Stimulated activated CD4-positive, alpha-beta T cell treated with anti-CD3 and anti-CD28 coated beads, Interleukin-2, amount 100 ng/mL, for 48 hours (primary cell): ENCODE measurements around the gene TCTN2.

ENCODE experiments used
- DNase-seq, 2 donors: peaks; one replicate each; pipeline ENCODE4 v3.0.0-alpha.2; 2020

TCTN2 gene

DNA sequence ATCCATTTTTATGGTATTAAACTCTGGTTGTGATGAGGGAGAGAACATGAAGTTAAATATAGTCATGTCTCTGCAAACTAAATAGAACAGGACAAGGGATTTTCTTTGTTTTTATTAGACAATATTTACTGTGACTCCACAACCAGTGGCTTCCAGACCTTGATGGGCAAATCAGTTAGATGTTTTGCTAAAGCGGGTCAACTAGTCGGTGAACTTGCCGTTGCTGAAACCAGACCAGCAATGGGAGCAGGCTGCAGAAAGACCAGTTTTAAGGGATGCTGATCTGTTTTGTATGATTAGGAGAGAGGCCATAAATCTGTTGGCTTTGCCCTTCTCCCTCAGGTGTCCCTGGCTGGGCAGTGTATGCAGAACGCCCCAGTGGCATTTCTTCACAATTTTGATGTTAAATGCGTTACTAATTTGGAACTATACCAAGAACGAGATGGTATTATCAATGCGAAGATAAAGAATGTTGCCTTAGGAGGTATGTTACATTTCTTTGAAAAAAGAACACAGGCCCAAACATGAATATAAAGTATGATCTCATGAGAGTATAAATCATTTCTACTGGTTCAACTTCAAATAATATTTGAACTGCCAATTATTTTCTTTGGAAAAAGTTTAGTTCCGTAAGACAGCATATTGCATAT is 19.4 kb downstream of the TCTN2 start:
- DNase-seq = no peak

DNA sequence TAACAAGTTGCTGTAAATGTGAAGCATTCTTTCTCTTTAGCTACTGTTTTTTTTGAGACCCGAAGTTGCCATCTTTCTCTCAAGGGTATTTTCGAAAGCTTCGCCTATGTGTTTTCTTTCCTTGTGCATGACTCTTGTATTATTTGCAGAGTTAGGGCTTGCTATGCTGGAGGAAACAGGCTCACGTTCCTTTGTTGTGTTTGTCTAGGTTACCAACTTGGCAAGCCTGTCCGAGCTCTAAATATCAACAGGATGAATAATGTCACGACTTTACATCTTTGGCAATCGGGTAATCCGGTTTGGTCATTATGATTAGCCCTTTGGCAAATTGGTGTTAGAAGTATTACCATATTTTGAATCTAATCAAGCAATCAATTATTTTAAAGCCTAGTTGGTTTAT is 25.3 kb downstream of the TCTN2 start:
- DNase-seq = no peak

DNA sequence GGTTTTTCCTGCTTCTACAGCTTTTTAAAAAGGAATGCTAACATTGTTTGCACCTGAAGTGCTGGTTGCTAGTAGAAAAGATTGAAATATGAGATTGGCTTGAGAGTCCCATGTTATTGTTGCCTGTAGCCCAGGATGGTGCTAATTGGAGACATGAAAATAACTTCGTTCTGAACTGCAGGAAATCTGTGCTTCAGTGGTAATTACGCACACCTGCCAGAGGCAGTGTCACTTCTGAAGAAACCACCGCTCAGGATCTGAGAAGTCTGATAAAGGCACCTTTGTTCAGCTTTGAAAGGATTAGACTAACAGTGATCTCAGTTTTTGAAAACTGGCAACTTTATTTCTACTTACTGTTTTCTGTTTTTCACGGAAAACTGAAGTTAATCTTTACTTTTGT is 25.7 kb downstream of the TCTN2 start:
- no peak for DNase-seq

DNA sequence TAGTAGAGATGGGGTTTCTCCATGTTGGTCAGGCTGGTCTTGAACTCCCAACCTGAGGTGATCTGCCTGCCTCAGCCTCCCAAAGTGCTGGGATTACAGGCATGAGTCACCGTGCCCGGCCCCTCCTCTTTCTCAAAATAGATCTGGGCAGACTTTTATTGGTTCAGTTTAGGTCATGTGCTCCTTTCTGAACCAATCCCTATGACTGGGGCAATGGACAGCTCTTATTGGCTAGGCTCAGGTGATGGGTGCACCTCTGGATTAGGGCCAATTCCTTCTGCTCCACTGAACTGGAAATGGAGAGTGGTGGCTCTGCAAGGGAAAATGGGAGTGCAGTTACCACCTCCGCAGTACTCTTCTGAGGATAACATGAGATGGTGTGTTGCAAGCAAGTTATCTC is 35.0 kb downstream of the TCTN2 start:
- DNase-seq = no peak

DNA sequence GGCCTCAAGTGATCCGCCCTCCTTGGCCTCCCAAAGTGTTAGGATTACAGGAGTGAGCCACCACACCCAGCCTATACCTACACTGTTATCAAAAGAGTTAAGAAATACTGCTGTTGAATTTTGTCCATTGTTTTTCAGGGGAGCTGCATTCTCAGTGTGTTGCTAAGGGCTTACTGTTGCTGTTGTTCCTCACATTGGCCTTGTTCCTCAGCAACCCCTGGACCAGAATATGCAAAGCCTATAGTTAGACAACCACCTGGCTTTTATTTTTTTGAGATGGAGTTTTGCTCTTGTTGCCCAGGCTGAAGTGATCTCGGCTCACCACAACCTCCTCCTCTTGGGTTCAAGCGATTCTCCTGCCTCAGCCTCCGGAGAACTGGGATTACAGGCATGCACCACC is 36.6 kb downstream of the TCTN2 start:
- no peak for DNase-seq

DNA sequence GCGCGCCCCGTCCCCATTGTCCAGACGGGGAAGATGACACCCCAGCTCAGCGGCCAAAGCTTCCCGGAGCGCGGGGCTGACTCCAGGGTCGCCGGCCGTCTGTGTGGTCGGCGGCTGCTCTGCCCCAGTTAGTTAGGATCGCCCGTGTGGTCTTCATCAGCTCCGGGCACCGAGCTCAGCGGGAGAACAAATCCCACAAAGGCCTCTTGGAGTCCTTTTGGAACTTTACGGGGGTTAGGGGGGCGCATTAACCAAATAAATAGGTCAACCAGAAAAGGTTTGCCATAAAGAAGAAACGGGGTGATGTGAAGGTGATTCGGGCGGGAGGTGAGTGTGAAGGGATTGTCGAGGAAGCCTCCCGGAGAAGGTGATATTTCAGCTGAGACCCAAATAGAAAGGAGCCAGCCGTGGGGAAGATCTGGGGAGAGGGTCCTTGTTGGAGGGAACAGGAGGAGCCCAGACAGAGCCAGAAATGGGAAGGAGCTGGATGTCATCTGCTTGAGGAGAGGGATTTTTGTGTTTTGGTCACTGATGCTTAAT is 41.9 kb downstream of the TCTN2 start:
- no peak for DNase-seq

GRCh38 chr12:123713398-123713797 is 42.5 kb downstream of the TCTN2 start:
- no peak for DNase-seq

DNA sequence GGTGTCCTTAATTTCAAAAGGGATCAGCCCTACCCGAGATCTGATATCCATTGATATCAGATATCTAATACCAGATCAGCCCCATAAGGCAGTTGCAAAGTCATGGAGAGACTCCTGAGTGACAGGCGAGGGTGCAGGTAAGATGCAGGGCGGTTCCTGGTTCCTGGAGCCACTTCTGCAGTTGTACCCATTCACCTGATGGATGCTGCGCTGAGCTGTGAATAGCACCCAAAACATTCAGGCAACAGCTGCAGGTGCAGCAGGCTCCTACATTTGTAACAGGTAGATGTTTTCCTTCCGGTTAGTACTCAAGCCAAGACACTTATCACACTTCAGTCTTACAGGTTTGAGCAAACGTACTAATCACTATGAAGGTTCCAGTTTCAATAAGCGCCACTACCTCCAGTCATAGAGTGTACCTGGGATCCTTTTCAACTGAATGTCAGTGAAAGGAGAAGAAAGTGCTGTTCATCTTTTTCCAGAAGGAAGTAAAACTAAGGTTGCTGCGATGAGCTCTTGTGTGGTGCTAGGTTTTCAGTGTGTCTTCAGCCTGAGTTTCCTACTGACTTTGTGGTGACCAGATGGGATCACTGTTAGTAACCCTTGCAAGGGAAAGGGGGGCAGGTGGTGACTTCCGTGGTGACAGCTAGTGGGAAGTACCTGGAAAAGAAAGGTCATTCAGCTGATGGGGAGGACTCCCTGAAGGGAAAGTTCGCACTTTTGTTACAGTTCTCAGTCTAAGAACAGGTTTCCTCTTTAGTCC is 43.1 kb downstream of the TCTN2 start:
- DNase-seq = peak; percentile 46 to 54

DNA sequence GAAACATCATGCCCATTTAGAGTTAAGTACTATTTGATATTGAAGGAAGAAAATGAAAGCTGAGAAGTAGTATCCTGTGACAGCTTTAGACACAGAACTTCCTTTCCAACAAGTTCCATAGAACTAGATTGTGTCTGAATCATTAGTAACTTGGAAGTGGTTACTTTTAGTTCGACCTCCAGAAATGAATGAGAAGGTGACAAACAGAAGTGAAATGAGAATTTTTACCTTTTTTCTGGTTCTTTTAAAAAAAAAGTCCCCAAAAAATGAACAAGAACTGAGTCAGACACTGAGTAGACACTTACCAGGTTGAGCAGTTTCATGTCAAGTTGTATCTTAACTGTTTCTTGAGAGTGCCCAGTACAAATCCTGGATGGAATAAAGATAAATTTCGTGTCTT is 44.3 kb downstream of the TCTN2 start:
- no peak for DNase-seq

GRCh38 chr12:123717350-123717749 is 46.4 kb downstream of the TCTN2 start:
- DNase-seq = no peak

- DNase-seq = no peak
Observed at GRCh38 chr12:123720141-123720814, 49.4 kb downstream of the TCTN2 start.

DNA sequence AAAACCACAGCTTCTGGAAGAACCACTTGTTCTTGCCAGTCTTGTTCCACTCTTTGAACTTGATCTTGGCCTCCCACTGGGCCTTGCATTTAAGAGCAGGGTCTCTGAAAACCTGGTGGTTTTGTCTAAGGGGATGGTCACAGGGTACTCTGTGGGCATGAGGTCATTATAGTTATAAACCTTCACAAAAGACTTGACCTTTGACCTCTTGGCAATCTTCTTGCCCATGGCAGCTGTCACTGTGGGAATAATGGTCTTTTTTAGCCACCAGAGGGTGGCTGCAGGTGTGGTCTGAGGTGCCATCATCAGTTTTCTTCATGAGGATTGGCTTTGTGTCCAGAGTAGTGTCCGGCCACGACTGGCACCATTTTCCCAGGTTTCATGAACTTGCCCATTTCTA is 50.3 kb downstream of the TCTN2 start:
- DNase-seq = no peak

DNA sequence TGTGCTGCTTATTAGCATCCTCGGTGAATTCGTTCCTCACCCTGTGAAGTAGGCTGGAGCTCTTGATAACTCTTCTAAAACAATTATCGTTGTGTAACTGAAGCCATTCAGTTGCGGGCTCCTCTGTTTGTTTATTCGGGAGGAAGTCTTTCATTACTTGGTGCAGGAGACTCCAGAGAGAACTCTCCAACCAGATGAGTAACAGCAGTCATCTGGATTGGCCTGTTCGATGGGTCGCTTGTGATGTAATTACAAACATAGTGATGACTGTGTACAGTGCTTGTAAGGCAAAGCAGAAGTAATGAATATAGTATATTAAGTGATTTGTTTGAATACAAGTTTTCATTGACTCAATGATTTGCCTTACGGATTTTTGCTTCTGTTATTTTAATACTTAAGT is 52.1 kb downstream of the TCTN2 start:
- DNase-seq = no peak

DNA sequence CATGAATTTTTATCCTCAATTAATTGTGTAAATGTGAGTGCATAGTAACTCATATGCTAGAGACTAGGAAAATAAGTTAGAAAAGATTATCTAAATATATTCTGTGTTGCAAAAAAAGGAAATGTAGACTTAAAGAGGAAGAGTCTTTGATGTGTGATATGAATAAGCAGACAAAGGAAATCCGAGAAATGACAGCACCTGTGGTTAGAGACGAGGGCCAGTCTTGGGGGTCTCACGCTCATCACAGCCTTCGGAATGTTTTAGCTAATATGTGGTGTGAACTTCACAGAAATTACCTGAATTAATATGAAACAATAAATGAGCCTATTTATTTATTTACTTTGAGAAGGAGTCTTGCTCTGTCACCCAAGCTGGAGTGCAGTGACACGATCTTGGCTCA is 52.9 kb downstream of the TCTN2 start:
- DNase-seq = no peak

DNA sequence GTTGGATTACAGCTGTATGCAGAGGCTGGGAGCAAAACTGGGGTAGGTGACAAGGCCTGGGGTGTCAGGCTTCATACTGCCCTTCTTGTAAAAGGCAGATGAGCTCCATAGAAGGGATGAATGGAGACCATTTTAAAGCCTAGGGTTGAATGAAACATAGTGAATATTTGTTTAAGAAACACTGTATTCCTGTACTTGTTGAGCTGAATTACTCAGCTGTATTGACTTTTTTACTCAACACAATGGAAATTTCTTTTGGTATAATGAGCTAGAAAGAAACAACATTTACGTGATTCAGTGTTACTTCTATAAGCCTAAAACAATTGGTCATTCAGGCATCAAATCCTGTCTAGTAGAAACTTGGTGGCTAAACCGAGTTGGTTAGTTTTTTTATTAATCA is 55.3 kb downstream of the TCTN2 start:
- no peak for DNase-seq

GRCh38 chr12:123726962-123727361 is 56.0 kb downstream of the TCTN2 start:
- no peak for DNase-seq

GRCh38 chr12:123727878-123728277 is 57.0 kb downstream of the TCTN2 start:
- no peak for DNase-seq

- no peak for DNase-seq
Observed at GRCh38 chr12:123731596-123731995, 60.7 kb downstream of the TCTN2 start.

DNA sequence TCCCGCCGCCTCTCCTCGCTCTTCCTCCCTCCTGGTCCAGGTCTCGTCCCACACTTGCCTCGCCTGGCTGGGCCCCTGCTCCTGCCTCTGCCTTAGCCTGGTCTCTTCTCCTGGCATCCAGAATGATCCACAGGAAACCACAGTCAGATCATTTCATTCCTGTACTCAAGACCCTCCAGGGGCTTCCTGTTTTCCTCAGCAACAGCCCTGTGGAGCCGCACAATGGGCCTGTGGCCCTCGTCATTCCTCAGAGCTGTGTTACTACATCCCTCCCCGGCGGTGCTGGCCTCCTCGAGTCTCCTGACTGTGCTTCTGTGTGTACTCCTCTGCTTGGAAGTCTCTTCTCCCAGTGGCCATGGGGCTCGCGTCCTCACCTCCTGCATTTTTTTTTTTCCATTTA is 61.3 kb downstream of the TCTN2 start:
- DNase-seq = no peak

- DNase-seq = no peak
Observed at GRCh38 chr12:123733229-123733628, 62.3 kb downstream of the TCTN2 start.

DNA sequence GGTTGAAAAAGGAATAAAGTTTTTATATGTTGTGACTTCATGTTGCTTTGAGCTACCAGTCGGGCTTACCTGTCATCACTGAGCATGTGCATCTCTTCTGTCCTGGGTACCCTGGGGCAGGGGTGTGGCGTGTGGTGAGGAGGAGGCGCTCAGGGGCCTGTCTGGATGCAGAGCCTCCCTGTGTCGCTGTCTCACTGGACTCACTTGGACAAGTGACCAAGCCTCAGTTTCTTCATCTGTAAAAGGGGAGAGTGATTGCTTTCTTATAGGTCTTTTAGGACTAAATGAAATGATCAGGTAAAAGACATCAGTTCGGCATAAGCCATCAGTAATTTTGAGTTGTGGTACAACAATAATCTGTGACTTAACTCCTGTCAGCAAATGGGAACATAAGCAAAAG is 63.4 kb downstream of the TCTN2 start:
- DNase-seq = no peak

- no peak for DNase-seq
Observed at GRCh38 chr12:123741937-123742572, 71.1 kb downstream of the TCTN2 start.

DNA sequence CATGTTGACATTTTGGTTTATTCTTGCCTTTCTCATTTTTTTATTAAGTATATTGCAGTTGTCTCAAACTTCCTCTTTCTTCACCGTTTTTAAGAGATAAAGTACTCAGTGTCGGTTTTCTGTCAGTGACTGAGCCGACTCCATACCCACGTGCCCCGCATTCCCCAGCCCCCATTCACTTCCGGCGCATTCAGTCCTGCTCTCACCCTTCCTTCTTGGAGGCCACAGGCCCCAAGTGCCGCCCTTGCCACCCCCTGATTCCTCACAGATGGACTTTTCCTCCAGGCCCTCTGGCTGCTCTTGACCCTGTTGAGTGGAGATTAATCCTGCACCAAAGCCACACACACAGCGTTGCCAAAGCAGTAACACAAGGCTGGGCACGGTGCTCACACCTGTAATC is 72.1 kb downstream of the TCTN2 start:
- DNase-seq = no peak

DNA sequence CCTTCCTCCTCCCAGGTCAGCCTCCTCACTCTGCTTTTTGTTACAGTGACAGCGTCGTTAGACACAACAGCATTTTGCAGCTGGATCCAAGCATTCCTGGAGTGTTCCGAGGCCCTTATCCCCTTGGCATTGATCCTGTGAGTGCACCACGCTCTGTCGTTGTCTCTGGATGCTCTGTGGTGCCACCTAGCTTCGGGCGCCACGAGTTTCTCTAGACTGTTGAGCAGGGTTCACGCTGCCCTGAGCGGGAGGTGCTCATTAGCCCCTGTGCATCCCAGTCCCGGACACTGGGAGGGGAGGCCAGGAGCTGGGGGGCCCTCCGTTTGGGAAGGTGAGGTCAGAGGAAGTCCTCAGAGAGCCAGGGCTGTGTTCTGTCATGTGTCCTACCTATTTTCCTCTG is 73.9 kb downstream of the TCTN2 start:
- DNase-seq = no peak
